K562 (cell line): ENCODE measurements around the gene TERB1. TPM values are rescaled to one million over a fixed set of nuclear protein-coding genes. Genes with fewer than 3 reads are reported as not detected.

Source experiments
- AFF1 ChIP-seq, 2 experiments: fragments of 450-650 bp; IDR thresholded peaks; 2 replicates each; pipeline ENCODE4 v1.6.1; 2018; ENCODE audit warnings: mild to moderate bottlenecking in 2 of 2, low read depth in 1 of 2; ENCODE audit not compliant: partially characterized antibody in 2 of 2
- CC2D1A ChIP-seq: fragments of 450-650 bp; IDR thresholded peaks from 2 replicates; pipeline ENCODE4 v1.6.1; 2017; ENCODE audit warnings: mild to moderate bottlenecking
- CEBPG ChIP-seq, 3 experiments: fragments of 200-800 bp in 1 of 3; sonication (Bioruptor generic) in 1 of 3; sonication (generic) in 1 of 3; formaldehyde crosslinking in 1 of 3; IDR thresholded peaks in 2 of 3; conservative IDR thresholded peaks in 1 of 3; 2 replicates each; pipeline versions ENCODE4 v1.6.1 to v1.8.0; 2016 to 2022; ENCODE audit warnings: missing compliant biosample characterization in 2 of 3, missing genetic modification characterization in 2 of 3, mild to moderate bottlenecking in 1 of 3, missing genetic modification reagents in 1 of 3
- CXXC5 ChIP-seq: fragments of 250-450 bp; sonication (Bioruptor Pico); IDR thresholded peaks from 2 replicates; pipeline ENCODE4 v1.8.0; 2022; ENCODE audit warnings: inconsistent platforms, mild to moderate bottlenecking, moderate library complexity
- HCFC1 ChIP-seq: IDR thresholded peaks from 2 replicates; pipeline ENCODE4 v1.6.1; 2012; ENCODE audit warnings: low read depth, low read length, improper control_type of control experiment
- POLR2AphosphoS2 ChIP-seq: IDR thresholded peaks from 2 replicates; pipeline ENCODE4 v1.6.1; 2012; ENCODE audit warnings: low read length, improper control_type of control experiment
- WHSC1 ChIP-seq: IDR thresholded peaks from one replicate; pipeline ENCODE4 v1.6.1; 2012; ENCODE audit warnings: low read length, control low read depth, inconsistent platforms
- ZNF764 ChIP-seq: fragments of 250-450 bp; sonication (Bioruptor Pico); IDR thresholded peaks from 2 replicates; pipeline ENCODE4 v1.4.0; 2020; ENCODE audit warnings: low read depth, mild to moderate bottlenecking, moderate library complexity
- polyA plus RNA-seq, 8 experiments: library from polyadenylated mRNA; depleted of rRNA in 4 of 8; stranded (reverse) in 5 of 8; unstranded in 3 of 8; fragments of >200 nt; fragmentation: Nextera tagmentation in 2 of 8; fragmentation: Illumina TruSeq in 1 of 8; extraction: Ambion mirVana in 2 of 8; extraction: Trizol in 1 of 8; gene quantifications; 2 replicates each; pipeline versions ENCODE4 v1.2.1 to v1.2.3, GENCODE V29; 2011 to 2014; ENCODE audit warnings: inconsistent platforms in 1 of 8, missing spikeins in 1 of 8
- total RNA-seq, 7 experiments: library from RNA; depleted of rRNA in 6 of 7; stranded (reverse); fragments of >200 nt in 6 of 7; fragmentation: Illumina TruSeq in 2 of 7; extraction: Trizol in 2 of 7; gene quantifications; 2 replicates each; pipeline versions ENCODE4 v1.2.1 to v1.2.3, GENCODE V29; 2011 to 2021; ENCODE audit warnings: low replicate concordance in 1 of 7
- TF ChIP-seq, protein P1 (sequence below): fragments of 450-650 bp; IDR thresholded peaks from 2 replicates; pipeline ENCODE4 v1.6.1; 2018; ENCODE audit not compliant: partially characterized antibody
- TF ChIP-seq, protein P2 (sequence below): fragments of 450-650 bp; IDR thresholded peaks from 2 replicates; pipeline ENCODE4 v1.6.1; 2016; ENCODE audit warnings: low read depth

Gene TERB1
- total and polyA plus RNA-seq, 9 of the 15 experiments (the other 6 are each of a cell fraction or from before 2014, with no cell fraction given): not detected

- TF ChIP-seq, protein P1, sequence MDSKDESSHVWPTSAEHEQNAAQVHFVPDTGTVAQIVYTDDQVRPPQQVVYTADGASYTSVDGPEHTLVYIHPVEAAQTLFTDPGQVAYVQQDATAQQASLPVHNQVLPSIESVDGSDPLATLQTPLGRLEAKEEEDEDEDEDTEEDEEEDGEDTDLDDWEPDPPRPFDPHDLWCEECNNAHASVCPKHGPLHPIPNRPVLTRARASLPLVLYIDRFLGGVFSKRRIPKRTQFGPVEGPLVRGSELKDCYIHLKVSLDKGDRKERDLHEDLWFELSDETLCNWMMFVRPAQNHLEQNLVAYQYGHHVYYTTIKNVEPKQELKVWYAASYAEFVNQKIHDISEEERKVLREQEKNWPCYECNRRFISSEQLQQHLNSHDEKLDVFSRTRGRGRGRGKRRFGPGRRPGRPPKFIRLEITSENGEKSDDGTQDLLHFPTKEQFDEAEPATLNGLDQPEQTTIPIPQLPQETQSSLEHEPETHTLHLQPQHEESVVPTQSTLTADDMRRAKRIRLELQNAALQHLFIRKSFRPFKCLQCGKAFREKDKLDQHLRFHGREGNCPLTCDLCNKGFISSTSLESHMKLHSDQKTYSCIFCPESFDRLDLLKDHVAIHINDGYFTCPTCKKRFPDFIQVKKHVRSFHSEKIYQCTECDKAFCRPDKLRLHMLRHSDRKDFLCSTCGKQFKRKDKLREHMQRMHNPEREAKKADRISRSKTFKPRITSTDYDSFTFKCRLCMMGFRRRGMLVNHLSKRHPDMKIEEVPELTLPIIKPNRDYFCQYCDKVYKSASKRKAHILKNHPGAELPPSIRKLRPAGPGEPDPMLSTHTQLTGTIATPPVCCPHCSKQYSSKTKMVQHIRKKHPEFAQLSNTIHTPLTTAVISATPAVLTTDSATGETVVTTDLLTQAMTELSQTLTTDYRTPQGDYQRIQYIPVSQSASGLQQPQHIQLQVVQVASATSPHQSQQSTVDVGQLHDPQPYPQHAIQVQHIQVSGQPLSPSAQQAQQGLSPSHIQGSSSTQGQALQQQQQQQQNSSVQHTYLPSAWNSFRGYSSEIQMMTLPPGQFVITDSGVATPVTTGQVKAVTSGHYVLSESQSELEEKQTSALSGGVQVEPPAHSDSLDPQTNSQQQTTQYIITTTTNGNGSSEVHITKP: no peak
- TF ChIP-seq CEBPG (CRISPR knock-in tag; IDR thresholded peaks at IDR 0.05): no peak
- no peak for TF ChIP-seq CEBPG (tag; conservative IDR thresholded peaks at IDR 0.05 in 1 of 2, IDR thresholded peaks at IDR 0.05 in 1 of 2)
- no peak for TF ChIP-seq POLR2AphosphoS2
- TF ChIP-seq CC2D1A: no peak
- TF ChIP-seq CXXC5 (CRISPR knock-in tag): peak; percentile 70
- TF ChIP-seq HCFC1: peak; percentile 59
- TF ChIP-seq, protein P2, sequence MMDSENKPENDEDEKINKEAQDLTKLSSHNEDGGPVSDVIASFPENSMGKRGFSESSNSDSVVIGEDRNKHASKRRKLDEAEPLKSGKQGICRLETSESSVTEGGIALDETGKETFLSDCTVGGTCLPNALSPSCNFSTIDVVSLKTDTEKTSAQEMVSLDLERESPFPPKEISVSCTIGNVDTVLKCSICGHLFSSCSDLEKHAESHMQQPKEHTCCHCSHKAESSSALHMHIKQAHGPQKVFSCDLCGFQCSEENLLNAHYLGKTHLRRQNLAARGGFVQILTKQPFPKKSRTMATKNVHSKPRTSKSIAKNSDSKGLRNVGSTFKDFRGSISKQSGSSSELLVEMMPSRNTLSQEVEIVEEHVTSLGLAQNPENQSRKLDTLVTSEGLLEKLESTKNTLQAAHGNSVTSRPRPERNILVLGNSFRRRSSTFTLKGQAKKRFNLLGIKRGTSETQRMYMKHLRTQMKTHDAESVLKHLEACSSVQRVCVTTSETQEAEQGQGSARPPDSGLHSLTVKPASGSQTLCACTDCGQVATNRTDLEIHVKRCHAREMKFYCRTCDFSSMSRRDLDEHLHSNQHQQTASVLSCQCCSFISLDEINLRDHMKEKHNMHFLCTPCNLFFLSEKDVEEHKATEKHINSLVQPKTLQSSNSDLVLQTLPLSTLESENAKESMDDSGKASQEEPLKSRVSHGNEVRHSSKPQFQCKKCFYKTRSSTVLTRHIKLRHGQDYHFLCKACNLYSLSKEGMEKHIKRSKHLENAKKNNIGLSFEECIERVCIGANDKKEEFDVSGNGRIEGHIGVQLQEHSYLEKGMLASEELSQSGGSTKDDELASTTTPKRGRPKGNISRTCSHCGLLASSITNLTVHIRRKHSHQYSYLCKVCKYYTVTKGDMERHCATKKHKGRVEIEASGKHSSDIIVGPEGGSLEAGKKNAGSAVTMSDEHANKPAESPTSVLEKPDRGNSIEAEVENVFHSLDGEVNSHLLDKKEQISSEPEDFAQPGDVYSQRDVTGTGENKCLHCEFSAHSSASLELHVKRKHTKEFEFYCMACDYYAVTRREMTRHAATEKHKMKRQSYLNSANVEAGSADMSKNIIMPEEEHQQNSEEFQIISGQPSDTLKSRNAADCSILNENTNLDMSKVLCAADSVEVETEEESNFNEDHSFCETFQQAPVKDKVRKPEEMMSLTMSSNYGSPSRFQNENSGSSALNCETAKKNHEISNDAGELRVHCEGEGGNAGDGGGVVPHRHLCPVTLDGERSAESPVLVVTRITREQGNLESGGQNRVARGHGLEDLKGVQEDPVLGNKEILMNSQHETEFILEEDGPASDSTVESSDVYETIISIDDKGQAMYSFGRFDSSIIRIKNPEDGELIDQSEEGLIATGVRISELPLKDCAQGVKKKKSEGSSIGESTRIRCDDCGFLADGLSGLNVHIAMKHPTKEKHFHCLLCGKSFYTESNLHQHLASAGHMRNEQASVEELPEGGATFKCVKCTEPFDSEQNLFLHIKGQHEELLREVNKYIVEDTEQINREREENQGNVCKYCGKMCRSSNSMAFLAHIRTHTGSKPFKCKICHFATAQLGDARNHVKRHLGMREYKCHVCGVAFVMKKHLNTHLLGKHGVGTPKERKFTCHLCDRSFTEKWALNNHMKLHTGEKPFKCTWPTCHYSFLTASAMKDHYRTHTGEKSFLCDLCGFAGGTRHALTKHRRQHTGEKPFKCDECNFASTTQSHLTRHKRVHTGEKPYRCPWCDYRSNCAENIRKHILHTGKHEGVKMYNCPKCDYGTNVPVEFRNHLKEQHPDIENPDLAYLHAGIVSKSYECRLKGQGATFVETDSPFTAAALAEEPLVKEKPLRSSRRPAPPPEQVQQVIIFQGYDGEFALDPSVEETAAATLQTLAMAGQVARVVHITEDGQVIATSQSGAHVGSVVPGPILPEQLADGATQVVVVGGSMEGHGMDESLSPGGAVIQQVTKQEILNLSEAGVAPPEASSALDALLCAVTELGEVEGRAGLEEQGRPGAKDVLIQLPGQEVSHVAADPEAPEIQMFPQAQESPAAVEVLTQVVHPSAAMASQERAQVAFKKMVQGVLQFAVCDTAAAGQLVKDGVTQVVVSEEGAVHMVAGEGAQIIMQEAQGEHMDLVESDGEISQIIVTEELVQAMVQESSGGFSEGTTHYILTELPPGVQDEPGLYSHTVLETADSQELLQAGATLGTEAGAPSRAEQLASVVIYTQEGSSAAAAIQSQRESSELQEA: no peak
- no peak for TF ChIP-seq AFF1 (IDR thresholded peaks at IDR 0.05; ENCODE audit: low read depth in 1 of 2, partially characterized antibody in 2 of 2)
- no peak for TF ChIP-seq ZNF764 (CRISPR knock-in tag)
- TF ChIP-seq WHSC1: no peak
These were observed 49.9 kb downstream of the TERB1 start, which contains the start of gene DYNC1LI2 (continued) for GRCh38 chr16:66751303-66751991.
